ENCODE measurements around the gene KCTD7.

- TF ChIP-seq EP300 (IDR thresholded peaks at IDR 0.05) (no peak), PBX3 (IDR thresholded peaks at IDR 0.05) (no peak), RFX5 (IDR thresholded peaks at IDR 0.05) (no peak), CTCF (IDR thresholded peaks at IDR 0.05) (no peak), ZC3H11A (IDR thresholded peaks at IDR 0.05) (no peak), CEBPB (IDR thresholded peaks at IDR 0.05) (no peak), ESRRA (IDR thresholded peaks at IDR 0.05; ENCODE audit: borderline replicate concordance, low read length) (no peak), POLR2A (IDR thresholded peaks at IDR 0.05; ENCODE audit: low read length) (no peak), RNF2 (IDR thresholded peaks at IDR 0.05; ENCODE audit: borderline replicate concordance, low read depth) (no peak), RCOR1 (IDR thresholded peaks at IDR 0.05; ENCODE audit: low read depth, low read length) (no peak)
Observed at GRCh38 chr7:66682350-66683093, 53.8 kb downstream of the KCTD7 start.
